Measurements from ENCODE around the gene TSKS.

DNA sequence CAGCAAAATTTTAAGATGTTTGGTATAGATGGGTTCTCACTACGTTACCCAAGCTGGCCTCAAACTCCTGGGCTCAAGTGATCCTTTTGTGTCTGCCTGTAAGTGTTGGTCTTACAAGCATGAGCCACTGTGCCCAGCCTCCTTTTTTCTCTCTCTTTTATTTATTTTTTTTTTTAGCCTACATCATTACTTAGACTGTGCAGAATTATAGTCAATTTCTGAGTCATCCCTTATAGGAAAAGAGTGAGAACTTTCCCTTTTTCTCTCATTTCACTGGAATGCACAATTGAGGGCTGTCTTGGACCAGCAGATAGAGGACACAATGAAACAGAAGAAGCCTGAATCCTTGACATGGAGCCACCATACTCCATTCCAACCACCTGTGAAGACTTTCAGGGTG lies 13.3 kb downstream of the TSKS start:
- TF ChIP-seq, protein P1, sequence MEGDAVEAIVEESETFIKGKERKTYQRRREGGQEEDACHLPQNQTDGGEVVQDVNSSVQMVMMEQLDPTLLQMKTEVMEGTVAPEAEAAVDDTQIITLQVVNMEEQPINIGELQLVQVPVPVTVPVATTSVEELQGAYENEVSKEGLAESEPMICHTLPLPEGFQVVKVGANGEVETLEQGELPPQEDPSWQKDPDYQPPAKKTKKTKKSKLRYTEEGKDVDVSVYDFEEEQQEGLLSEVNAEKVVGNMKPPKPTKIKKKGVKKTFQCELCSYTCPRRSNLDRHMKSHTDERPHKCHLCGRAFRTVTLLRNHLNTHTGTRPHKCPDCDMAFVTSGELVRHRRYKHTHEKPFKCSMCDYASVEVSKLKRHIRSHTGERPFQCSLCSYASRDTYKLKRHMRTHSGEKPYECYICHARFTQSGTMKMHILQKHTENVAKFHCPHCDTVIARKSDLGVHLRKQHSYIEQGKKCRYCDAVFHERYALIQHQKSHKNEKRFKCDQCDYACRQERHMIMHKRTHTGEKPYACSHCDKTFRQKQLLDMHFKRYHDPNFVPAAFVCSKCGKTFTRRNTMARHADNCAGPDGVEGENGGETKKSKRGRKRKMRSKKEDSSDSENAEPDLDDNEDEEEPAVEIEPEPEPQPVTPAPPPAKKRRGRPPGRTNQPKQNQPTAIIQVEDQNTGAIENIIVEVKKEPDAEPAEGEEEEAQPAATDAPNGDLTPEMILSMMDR (conservative IDR thresholded peaks at IDR 0.05) = no peak
- no peak for TF ChIP-seq ZFX (IDR thresholded peaks at IDR 0.05)
